ENCODE measurements around the gene RAB11B.
"Not testable (repeated sequence)": the region's sequence is repeated elsewhere in the genome, so short reads cannot be mapped to it uniquely, and the experiment has no call there.

The RAB11B gene

DNA sequence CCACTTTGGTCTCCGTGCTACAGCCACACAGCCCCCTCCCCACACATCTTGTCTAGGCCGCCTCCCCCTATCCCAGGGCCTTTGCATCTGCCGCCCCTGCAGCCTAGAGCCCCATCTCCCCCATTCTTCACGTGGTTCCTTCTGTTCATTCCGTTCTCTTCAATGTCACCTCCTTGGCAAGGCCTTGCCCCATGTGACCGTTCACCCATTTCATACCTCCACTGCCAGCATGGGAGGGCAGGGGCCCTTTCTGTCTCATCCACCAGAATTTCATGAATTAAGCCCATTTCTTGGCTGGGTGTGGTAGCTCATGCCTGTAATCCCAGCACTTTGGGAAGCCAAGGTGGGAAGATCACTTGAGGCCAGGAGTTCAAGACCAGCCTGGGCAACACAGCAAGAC lies 38.9 kb downstream of the RAB11B start:
- no peak for DNase-seq (ENCODE audit: low read depth)

DNA sequence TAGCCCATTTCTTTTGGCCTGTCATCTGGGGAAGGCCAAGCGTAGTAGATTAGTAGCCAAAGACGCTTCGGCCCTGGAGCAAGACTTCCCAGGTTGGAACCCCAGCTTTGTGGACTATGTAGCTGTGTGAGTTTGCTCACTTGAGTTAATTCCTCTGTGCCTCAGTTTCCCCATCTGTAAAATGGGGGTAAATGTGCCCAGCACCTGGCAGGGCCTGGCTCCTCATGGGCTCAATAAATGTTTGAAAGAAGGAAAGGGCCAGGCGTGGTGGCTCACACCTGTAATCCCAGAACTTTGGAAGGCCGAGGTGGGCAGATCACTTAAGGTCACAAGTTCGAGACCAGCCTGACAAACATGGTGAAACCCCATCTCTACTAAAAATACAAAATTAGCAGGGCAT lies 39.7 kb downstream of the RAB11B start:
- DNase-seq (ENCODE audit: low read depth), result no peak

DNA sequence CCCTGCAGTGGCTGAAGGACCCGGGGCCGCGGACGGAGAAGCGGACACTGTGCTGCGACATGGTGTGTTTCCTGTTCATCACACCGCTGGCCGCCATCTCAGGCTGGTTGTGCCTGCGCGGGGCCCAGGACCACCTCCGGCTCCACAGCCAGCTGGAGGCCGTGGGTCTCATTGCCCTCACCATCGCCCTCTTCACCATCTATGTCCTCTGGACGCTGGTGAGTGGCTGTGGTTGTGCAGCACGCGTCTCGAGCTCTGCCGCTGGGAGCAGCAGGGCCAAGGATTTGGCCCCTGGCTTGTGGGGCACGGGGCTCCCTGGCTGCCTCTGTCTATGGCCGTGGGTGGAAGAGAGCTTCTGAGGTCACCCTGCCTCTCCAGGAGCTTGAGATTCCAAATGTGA lies 40.5 kb downstream of the RAB11B start:
- no peak for DNase-seq (ENCODE audit: low read depth)

DNA sequence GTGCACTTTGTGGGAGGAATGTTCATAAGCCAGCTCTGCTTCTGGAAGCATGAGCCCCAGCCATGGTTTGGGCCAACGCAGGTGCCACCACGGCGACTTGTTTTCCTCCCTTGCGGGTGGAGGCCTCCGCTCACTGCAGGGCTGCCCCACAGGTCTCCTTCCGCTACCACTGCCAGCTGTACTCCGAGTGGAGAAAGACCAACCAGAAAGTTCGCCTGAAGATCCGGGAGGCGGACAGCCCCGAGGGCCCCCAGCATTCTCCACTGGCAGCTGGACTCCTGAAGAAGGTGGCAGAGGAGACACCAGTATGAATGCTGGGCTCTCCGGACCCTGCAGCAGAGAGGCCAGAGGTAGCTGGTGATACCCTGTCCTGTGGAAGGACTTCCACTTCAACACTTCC lies 48.1 kb downstream of the RAB11B start:
- DNase-seq (ENCODE audit: low read depth), result no peak

DNA sequence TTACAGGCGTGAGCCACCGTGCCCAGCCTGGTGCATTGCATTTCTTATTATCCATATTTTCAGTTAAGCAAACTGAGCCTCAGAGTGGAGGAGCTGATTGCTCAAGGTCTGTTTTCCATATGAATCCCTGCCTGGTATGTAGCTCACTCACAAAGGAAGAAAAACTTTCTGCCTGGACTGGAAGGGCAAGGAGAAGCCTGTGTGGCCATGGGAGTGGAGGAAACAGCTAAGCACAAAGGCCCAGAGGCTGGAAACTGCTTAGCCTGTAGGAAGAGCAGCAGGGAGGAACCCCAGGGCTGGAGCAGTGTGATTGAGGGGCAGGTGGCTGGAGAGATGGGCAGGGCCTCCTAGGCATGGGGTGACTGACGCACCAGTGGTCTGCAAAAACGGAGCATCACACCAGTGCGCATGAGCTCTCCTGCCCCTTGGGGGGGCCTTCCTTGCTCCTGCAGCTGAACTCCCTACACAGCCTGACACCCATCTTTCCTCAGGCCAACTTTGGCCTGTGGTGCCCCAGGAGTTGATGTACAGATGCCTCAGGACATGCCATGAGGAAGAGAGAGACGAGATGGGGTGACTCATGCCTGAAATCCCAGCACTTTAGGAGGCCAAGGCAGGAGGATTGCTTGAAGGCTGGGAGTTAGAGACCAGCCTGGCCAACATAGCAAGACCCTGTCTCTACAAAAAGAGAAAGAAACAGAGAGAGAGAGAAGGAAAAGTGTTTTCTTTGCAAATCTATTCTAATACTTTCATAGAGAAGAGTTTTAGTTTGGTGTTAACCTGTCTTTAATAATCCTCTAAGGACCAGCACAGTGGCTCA lies 51.8 kb downstream of the RAB11B start:
- no peak for DNase-seq (ENCODE audit: low read depth)

DNA sequence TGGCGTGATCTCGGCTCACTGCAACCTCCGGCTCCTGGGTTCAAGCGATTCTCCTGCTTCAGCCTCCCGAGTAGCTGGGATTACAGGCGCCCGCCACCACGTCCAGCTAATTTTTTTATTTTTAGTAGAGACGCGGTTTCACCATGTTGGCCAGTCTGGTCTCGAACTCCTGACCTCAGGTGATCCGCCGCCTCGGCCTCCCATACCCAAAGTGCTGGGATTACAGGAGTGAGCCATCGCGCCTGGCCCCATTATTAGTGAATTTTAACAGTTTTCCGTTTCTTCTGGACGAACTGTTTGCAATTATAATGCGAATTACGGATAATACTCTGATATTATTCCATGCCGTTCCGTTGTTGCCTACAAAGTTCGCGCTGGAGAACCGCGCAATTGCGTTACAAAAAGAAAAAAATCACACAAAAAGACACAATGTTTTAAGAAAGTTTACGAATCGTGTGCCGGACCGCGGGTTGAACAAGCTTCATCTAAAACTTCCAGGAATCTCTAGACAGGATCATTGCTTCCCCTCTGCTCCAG lies 54.0 kb downstream of the RAB11B start:
- DNase-seq (ENCODE audit: low read depth), result not testable (repeated sequence)

DNA sequence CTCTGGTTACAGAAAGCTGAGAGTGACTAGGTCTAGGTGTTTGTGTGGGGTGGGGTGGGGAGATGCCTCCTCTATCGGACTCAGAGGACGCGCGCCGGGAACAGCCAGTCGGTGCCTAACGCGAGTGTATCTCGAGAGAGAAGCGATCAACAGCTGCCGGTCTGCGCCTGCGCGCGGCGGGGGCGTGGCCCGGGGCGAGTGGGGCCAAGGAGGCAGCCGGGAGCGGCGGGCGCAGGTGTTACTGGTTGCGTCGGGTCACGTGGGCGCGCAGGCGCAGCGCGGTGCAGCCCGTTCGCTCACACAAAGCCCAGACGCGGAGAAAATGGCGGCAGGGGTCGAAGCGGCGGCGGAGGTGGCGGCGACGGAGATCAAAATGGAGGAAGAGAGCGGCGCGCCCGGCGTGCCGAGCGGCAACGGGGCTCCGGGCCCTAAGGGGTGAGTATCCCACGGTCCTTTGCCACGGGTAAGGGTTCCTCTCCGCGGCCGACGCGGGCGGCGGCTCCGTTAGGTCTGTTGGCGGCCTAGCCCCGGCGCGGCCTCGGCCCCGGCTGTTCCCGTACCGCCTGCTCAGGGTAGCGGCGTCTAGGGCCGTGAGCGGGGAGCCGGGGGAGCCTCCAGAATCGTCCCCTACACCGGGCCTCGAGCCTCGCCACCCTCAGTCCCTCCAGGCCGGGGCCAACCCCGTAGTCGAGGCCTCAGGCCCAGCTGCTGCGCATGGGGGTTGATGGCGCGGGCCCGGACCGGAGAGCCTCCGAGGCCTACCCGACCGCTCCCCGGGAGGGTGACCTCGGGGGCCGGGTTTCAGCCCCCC lies 54.7 kb downstream of the RAB11B start, which contains the start of gene HNRNPM:
TSS of gene HNRNPM (plus strand) at position 299 of the 811 bp plus-strand sequence. CDS start at position 323, 24 bp downstream.
- peak; percentile 100 for DNase-seq (ENCODE audit: low read depth)

DNA sequence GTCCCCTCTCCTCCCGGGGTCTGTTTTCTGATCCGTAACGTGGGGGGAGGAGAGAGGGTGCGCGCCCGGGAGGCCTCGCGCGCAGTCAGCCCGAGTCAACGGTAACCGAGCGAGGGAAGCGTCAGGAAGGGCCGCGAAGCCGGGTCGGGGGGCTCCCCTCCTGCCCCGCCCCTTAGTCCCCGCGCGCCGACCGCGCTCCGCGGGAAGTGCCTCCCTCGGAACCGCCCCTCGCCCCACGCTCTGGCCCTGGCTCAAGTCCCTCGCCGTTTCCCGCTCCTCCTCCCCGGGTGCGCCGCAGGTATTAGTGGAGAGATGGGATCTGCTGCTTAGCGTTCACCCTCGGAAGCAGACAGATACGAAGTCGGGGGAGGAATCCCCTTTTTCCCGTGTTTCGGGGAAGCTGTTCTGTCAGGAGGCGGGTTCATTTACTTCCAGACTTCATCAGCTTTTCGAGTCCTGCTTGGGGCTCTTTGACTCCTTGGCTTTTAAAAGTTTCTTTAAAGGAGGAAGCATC lies 55.4 kb downstream of the RAB11B start:
- DNase-seq (ENCODE audit: low read depth), result peak; percentile 23

DNA sequence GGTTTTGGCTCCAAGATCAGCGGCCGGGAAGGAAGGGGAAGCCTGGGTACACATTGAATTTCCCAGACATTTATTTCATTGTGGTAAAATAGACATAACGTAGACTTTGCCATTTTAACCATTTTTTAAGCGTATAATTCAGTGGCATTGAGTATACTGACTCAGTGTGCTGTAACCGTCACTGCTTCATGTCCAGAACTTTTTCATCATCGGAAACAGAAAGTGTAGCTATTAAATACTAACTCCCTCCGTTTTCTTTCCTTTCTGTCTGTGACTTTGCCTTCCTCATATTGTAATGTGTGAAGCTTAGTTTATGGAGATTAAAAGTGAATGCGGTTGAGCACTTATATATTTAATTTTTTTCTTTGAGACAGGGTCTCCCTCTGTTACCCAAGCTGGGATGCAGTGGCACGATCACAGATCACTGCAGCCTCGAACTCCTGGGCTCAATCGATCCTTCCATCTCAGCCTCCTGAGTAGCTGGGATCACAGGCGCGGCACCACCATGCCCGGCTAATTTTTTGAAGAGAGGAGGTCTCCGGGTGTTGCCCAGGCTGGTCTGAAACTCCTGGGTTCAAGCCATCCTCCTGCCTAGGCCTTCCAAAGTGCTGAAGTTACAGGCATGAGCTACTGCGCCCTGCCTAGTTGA lies 56.0 kb downstream of the RAB11B start:
- no peak for DNase-seq (ENCODE audit: low read depth)

DNA sequence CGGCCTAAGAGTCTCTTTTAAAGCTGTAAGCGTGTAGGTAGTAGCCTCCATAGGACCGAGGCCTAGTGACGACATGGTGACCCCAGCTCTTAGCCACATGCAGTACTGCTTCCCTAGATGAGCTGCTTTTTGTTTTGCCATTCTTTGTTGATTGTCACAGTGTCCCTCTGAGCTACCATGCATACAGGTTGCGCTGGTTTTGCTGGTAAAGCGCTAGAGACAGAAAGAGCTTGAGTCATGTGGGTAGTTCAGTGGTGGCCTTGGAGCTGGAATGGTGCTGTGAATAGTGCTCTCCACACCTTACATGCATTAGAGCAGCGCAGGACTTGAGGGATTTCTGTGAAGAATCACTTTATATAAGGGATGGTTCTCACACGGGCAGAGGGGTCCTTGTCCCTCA lies 59.7 kb downstream of the RAB11B start:
- no peak for DNase-seq (ENCODE audit: low read depth)

DNA sequence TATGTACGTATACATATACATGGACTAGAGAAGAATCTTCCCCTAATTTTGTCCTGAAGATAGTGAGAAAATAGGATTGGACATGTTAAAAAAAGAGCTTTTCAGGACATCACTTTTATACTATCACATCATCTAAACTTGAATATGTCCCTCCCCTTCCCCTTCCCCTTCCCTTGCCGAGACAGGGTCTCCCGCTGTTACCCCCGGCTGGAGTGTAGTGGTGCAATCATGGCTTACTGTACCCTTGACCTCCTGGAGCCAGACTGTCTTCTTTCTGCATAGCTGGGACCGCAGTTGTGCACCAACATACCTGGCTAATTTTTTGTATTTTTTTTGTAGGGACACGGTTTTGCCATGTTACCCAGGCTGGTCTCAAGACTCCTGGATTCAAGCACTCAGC lies 61.2 kb downstream of the RAB11B start:
- DNase-seq (ENCODE audit: low read depth), result no peak

DNA sequence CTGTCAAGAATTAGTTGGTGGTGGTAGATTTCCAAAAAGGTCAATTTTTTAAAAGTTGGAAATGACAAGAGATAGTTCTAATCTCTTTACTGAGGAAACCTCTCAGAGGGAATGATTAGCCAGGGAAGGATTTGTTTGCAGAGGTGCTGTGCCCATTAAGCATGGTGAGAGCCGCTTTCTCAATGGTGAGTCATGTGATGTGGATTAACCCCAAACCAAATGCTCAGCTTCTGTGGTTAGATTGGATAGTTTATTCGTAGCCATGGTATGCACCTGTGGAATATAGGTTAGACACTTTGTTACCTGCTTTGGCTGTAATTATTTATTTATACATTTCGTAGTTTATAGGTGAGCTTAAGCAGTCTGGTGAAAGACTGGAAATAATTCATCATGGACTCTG lies 61.7 kb downstream of the RAB11B start:
- no peak for DNase-seq (ENCODE audit: low read depth)

DNA sequence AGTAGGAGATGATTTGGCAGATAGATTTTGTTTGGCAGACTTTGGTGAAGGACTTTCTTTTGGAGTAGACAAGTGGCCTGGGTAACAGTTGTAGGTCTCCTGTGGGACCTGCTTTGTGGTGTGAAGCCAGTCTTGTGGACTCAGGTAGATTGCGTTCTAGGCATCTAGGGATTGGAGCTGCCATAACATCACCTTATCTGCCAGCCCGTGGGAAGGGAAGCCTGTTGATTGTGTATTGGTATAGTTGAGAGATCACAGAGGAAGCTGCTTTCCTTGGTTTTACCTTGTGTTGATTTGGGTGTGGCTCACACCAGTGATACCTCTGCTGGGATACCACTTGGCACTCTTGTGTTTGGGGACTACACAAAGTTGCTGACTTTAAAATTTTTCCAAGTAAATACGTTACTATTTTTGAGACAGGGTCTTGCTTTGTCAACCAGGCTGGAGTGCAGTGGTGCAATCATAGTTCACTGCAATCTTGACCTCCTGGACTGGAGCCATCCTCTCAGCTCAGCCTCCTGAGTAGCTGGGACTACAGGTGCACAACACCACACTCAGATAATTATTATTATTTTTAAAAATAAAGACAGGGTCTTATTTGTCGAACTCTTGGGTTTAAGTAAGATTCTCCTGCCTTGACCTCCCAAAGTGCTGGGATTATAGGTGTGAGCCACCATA lies 62.4 kb downstream of the RAB11B start:
- no peak for DNase-seq (ENCODE audit: low read depth)

DNA sequence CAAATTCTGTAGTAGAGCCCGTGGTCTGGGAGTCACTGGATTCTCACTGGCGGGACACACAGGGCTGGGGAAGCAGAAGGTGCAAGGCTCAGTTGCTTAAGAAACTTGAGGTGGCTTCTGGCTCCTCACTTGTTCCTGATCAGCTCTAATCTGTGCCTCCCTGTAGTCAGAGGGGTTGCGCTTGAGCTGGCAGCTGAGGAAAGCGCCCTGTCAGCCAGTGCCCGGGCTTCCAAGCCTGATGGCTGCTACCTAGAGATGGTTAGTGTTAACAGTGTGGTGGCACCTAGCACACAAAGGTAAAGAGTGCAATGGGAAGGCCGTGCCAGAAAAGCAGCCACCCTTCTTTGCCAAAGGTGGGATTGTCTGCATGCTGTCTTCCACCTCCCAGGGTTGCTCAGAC lies 63.5 kb downstream of the RAB11B start:
- no peak for DNase-seq (ENCODE audit: low read depth)

Data from stimulated activated CD8-positive, alpha-beta memory T cell treated with anti-CD3 and anti-CD28 coated beads, Interleukin-12 subunit alpha, Interleukin-12 subunit beta, amount 100 ng/mL, for 4 hours (primary cell).